Stimulated activated effector memory CD8-positive, alpha-beta T cell treated with anti-CD3 and anti-CD28 coated beads, Interleukin-12 subunit alpha, Interleukin-12 subunit beta, amount 100 ng/mL, for 72 hours (primary cell): ENCODE measurements around the gene USP25.

Experiments used
- ATAC-seq: fragments of 150-1000 bp; cut with Tn5 transposase; 2 replicates; pipeline ENCODE4 v1.10.0; 2021
- DNase-seq, 2 donors: peaks; one replicate each; pipeline ENCODE4 v3.0.0; 2021 to 2022; ENCODE audit warnings: low spot score in 2 of 2
- H3K27ac Mint-ChIP-seq: one replicate; pipeline ENCODE4 v1.8.0; 2022; ENCODE audit warnings: mild to moderate bottlenecking, mixed read lengths
- H3K36me3 Mint-ChIP-seq: one replicate; pipeline ENCODE4 v1.8.0; 2022; ENCODE audit warnings: mild to moderate bottlenecking, mixed read lengths
- H3K4me1 Mint-ChIP-seq: one replicate; pipeline ENCODE4 v1.8.0; 2022; ENCODE audit warnings: mixed read lengths
- H3K4me3 Mint-ChIP-seq: one replicate; pipeline ENCODE4 v1.8.0; 2022; ENCODE audit warnings: mild to moderate bottlenecking, mixed read lengths
- H3K9me3 Mint-ChIP-seq: one replicate; pipeline ENCODE4 v1.8.0; 2022; ENCODE audit warnings: mixed read lengths

The USP25 gene

GRCh38 chr21:15729674-15730483 lies at the start of gene USP25:
USP25 (plus strand) TSS chr21:15729982; CDS start chr21:15730394, 412 bp downstream.
- H3K4me3 Mint-ChIP-seq: peak within 1 kb of the TSS; percentile 85
- DNase-seq: peak; percentile 72 to 89
- peaks cover 22% of the 10 kb centered on the region for H3K4me1 Mint-ChIP-seq
- ATAC-seq: peak; percentile 87
- peaks cover 4% of the 10 kb centered on the region for H3K36me3 Mint-ChIP-seq
- H3K9me3 Mint-ChIP-seq: no peaks in the 10 kb centered on the region
- H3K27ac Mint-ChIP-seq: peak within 1 kb of the TSS; percentile 83

- peaks cover 5% of the 10 kb centered on the region for H3K9me3 Mint-ChIP-seq
- peaks cover 9% of the 10 kb centered on the region for H3K4me1 Mint-ChIP-seq
- H3K27ac Mint-ChIP-seq: peak overlapping the region; percentile 63
- ATAC-seq (peak; percentile 69), DNase-seq (no peak)
- H3K36me3 Mint-ChIP-seq: no peaks in the 10 kb centered on the region
- H3K4me3 Mint-ChIP-seq: peak overlapping the region; percentile 0
Observed at GRCh38 chr21:15682186-15682895, 47.4 kb upstream of the USP25 start.

- Mint-ChIP-seq H3K27ac (peak overlapping the region; percentile 63), H3K4me3 (no peak overlapping the region)
Observed at GRCh38 chr21:15682977-15683376, 46.8 kb upstream of the USP25 start.

GRCh38 chr21:15686506-15686905 lies 43.3 kb upstream of the USP25 start:
- Mint-ChIP-seq H3K4me3 (no peak overlapping the region), H3K27ac (no peak overlapping the region), H3K9me3 (peaks cover 5% of the 10 kb centered on the region), H3K36me3 (no peaks in the 10 kb centered on the region), H3K4me1 (peaks cover 9% of the 10 kb centered on the region)
- ATAC-seq (no peak), DNase-seq (no peak)

More at GRCh38 chr21:15682977-15683376, 46.8 kb upstream of the USP25 start:
- Mint-ChIP-seq H3K36me3 (no peaks in the 10 kb centered on the region), H3K9me3 (peaks cover 5% of the 10 kb centered on the region), H3K4me1 (peaks cover 9% of the 10 kb centered on the region)
- DNase-seq (no peak), ATAC-seq (peak; percentile 28)

GRCh38 chr21:15687208-15687607 lies 42.6 kb upstream of the USP25 start:
- DNase-seq: no peak
- no peak overlapping the region for H3K27ac Mint-ChIP-seq
- H3K4me3 Mint-ChIP-seq: no peak overlapping the region
- ATAC-seq: peak; percentile 8
- peaks cover 6% of the 10 kb centered on the region for H3K4me1 Mint-ChIP-seq
- no peaks in the 10 kb centered on the region for H3K36me3 Mint-ChIP-seq
- peaks cover 5% of the 10 kb centered on the region for H3K9me3 Mint-ChIP-seq

- H3K4me3 Mint-ChIP-seq: no peak overlapping the region
- H3K27ac Mint-ChIP-seq: no peak overlapping the region
- DNase-seq (no peak), ATAC-seq (no peak)
- no peaks in the 10 kb centered on the region for H3K36me3 Mint-ChIP-seq
- H3K9me3 Mint-ChIP-seq: no peaks in the 10 kb centered on the region
- H3K4me1 Mint-ChIP-seq: no peaks in the 10 kb centered on the region
Observed at GRCh38 chr21:15688016-15688415, 41.8 kb upstream of the USP25 start.

- Mint-ChIP-seq H3K4me3 (no peak overlapping the region), H3K27ac (no peak overlapping the region), H3K4me1 (no peaks in the 10 kb centered on the region), H3K9me3 (no peaks in the 10 kb centered on the region), H3K36me3 (no peaks in the 10 kb centered on the region)
- no peak for ATAC-seq
- DNase-seq: no peak
Observed at GRCh38 chr21:15688809-15689208, 41.0 kb upstream of the USP25 start.

GRCh38 chr21:15692711-15693110 lies 37.1 kb upstream of the USP25 start:
- Mint-ChIP-seq H3K4me1 (no peaks in the 10 kb centered on the region), H3K9me3 (no peaks in the 10 kb centered on the region), H3K4me3 (no peak overlapping the region), H3K27ac (no peak overlapping the region), H3K36me3 (no peaks in the 10 kb centered on the region)
- no peak for DNase-seq
- no peak for ATAC-seq

GRCh38 chr21:15695241-15695640 lies 34.5 kb upstream of the USP25 start:
- Mint-ChIP-seq H3K9me3 (no peaks in the 10 kb centered on the region), H3K4me3 (no peak overlapping the region), H3K27ac (no peak overlapping the region), H3K4me1 (no peaks in the 10 kb centered on the region), H3K36me3 (no peaks in the 10 kb centered on the region)
- DNase-seq (no peak), ATAC-seq (no peak)

GRCh38 chr21:15701830-15702229 lies 28.0 kb upstream of the USP25 start:
- Mint-ChIP-seq H3K36me3 (no peaks in the 10 kb centered on the region), H3K4me3 (no peak overlapping the region)
- no peak for ATAC-seq

GRCh38 chr21:15703932-15704331 lies 25.9 kb upstream of the USP25 start:
- H3K27ac Mint-ChIP-seq: no peak overlapping the region
- DNase-seq (no peak), ATAC-seq (no peak)
- no peaks in the 10 kb centered on the region for H3K4me1 Mint-ChIP-seq
- H3K36me3 Mint-ChIP-seq: no peaks in the 10 kb centered on the region
- peaks cover 3% of the 10 kb centered on the region for H3K9me3 Mint-ChIP-seq
- no peak overlapping the region for H3K4me3 Mint-ChIP-seq

More at GRCh38 chr21:15701830-15702229, 28.0 kb upstream of the USP25 start:
- Mint-ChIP-seq H3K9me3 (peaks cover 3% of the 10 kb centered on the region), H3K27ac (no peak overlapping the region), H3K4me1 (no peaks in the 10 kb centered on the region)
- no peak for DNase-seq

- DNase-seq (no peak), ATAC-seq (no peak)
- peaks cover 3% of the 10 kb centered on the region for H3K9me3 Mint-ChIP-seq
- no peaks in the 10 kb centered on the region for H3K4me1 Mint-ChIP-seq
- no peak overlapping the region for H3K4me3 Mint-ChIP-seq
- no peaks in the 10 kb centered on the region for H3K36me3 Mint-ChIP-seq
- no peak overlapping the region for H3K27ac Mint-ChIP-seq
Observed at GRCh38 chr21:15706696-15707095, 23.1 kb upstream of the USP25 start.

- no peak overlapping the region for H3K4me3 Mint-ChIP-seq
- no peaks in the 10 kb centered on the region for H3K9me3 Mint-ChIP-seq
- no peaks in the 10 kb centered on the region for H3K36me3 Mint-ChIP-seq
- no peak overlapping the region for H3K27ac Mint-ChIP-seq
- DNase-seq: no peak
- ATAC-seq: no peak
- no peaks in the 10 kb centered on the region for H3K4me1 Mint-ChIP-seq
Observed at GRCh38 chr21:15713412-15713811, 16.4 kb upstream of the USP25 start.

GRCh38 chr21:15718711-15719110 lies 11.1 kb upstream of the USP25 start:
- ATAC-seq (no peak), DNase-seq (no peak)
- H3K9me3 Mint-ChIP-seq: peaks cover 2% of the 10 kb centered on the region
- no peaks in the 10 kb centered on the region for H3K4me1 Mint-ChIP-seq
- H3K4me3 Mint-ChIP-seq: no peak overlapping the region
- H3K36me3 Mint-ChIP-seq: no peaks in the 10 kb centered on the region
- H3K27ac Mint-ChIP-seq: no peak overlapping the region

GRCh38 chr21:15719976-15720375 lies 9.8 kb upstream of the USP25 start:
- Mint-ChIP-seq H3K36me3 (no peaks in the 10 kb centered on the region), H3K9me3 (peaks cover 2% of the 10 kb centered on the region), H3K27ac (no peak overlapping the region), H3K4me1 (no peaks in the 10 kb centered on the region), H3K4me3 (no peak overlapping the region)
- DNase-seq: no peak
- no peak for ATAC-seq
